GM18868 (cell line): ENCODE data around the gene LYPD6.
"Not testable (repeated sequence)": the region's sequence is repeated elsewhere in the genome, so short reads cannot be mapped to it uniquely, and the experiment has no call there.

Experiments
- ATAC-seq: cut with Tn5 transposase; IDR thresholded peaks from one replicate; pipeline ENCODE4 v1.9.1; 2021; ENCODE audit warnings: mild to moderate bottlenecking, moderate library complexity; ENCODE audit not compliant: unreplicated experiment

LYPD6 gene

GRCh38 chr2:149492923-149493322 lies 162.5 kb downstream of the LYPD6 start:
- ATAC-seq, result no peak

GRCh38 chr2:149499204-149499603 lies 168.8 kb downstream of the LYPD6 start:
- not testable (repeated sequence) for ATAC-seq

- ATAC-seq, result not testable (repeated sequence)
Observed at GRCh38 chr2:149506808-149507207, 176.4 kb downstream of the LYPD6 start.

- ATAC-seq, result no peak
Observed at GRCh38 chr2:149507974-149508373, 177.6 kb downstream of the LYPD6 start.

GRCh38 chr2:149513461-149513860 lies 183.1 kb downstream of the LYPD6 start:
- ATAC-seq, result no peak
